Measurements from ENCODE around the gene TOM1. TPM values are rescaled to one million over a fixed set of nuclear protein-coding genes. Genes with fewer than 3 reads are reported as not detected.

The TOM1 gene
- 10 to 100 TPM; 24.5 to 31.2 (median 26.2) TPM for polyA plus RNA-seq

GRCh38 chr22:35299673-35300499 lies at the start of gene TOM1:
TSS of gene TOM1 (plus strand) at chr22:35299894. CDS start at chr22:35299929, 35 bp downstream.
- DNase-seq: peak; percentile 98 to 99 (median 98)
- H3K27ac Mint-ChIP-seq: peak within 1 kb of the TSS; percentile 93 to 99 (median 98)

DNA sequence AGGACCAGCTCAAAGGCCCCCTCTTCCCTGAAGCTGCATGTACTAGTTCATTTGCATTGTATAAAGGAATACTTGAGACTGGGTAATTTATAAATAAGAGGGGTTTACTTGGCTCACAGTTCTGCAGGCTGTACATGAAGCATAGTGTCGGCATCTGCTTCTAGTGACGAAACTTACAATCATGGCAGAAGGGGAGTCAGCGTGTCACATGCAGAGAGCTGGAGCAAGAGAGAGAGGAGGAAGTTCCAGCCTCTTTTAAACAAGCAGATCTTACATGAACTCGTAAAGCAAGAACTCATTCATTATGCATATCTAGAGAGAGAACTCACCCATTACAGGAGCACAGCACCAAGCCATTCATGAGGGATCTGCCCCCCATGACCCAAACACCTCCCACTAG lies 49.5 kb upstream of the TOM1 start:
- peaks cover 1 to 9% (median 4%) of the 10 kb centered on the region in 3 donors for H3K27me3 Mint-ChIP-seq (ENCODE audit: low read depth in 3 of 3)
- H3K27ac Mint-ChIP-seq: no peak overlapping the region
- no peaks in the 10 kb centered on the region for H3K36me3 Mint-ChIP-seq
- H3K9me3 Mint-ChIP-seq: no peaks in the 10 kb centered on the region
- DNase-seq: no peak
- no peaks in the 10 kb centered on the region for H3K4me1 Mint-ChIP-seq
- H3K4me3 Mint-ChIP-seq: no peak overlapping the region

More at GRCh38 chr22:35299673-35300499, at the start of gene TOM1:
- Mint-ChIP-seq H3K4me3 (peak within 1 kb of the TSS; percentile 96 to 99 (median 97)), H3K27me3 (ENCODE audit: low read depth in 3 of 3) (peaks cover 8 to 16% (median 10%) of the 10 kb centered on the region in 3 donors), H3K36me3 (peaks cover 0 to 3% (median 0%) of the 10 kb centered on the region in 3 donors), H3K4me1 (peaks cover 20 to 28% of the 10 kb centered on the region in 2 donors), H3K9me3 (no peaks in the 10 kb centered on the region)

GRCh38 chr22:35253946-35254345 lies 45.7 kb upstream of the TOM1 start:
- peaks cover 18 to 20% of the 10 kb centered on the region in 2 donors for H3K4me1 Mint-ChIP-seq
- H3K9me3 Mint-ChIP-seq: no peaks in the 10 kb centered on the region
- DNase-seq: no peak
- peaks cover 7 to 11% (median 9%) of the 10 kb centered on the region in 3 donors for H3K27me3 Mint-ChIP-seq (ENCODE audit: low read depth in 3 of 3)
- no peaks in the 10 kb centered on the region for H3K36me3 Mint-ChIP-seq
- no peak overlapping the region for H3K4me3 Mint-ChIP-seq
- H3K27ac Mint-ChIP-seq: no peak overlapping the region

DNA sequence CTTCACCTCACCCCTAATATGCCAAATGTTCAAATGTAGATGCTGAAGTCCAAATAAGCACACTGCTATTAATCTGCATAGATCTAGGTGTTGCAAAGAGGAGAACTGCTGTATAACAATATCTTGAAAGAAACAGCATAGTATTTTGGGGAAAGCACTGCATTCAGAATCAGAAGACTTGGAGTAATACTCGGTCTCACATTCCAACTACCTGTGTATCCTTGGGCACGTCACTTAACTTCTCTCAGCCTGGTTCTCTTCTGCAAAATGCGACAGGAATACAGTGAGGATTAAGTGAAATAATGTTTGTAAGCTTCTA lies 42.7 kb upstream of the TOM1 start:
- no peaks in the 10 kb centered on the region for H3K9me3 Mint-ChIP-seq
- peaks cover 18 to 30% of the 10 kb centered on the region in 2 donors for H3K4me1 Mint-ChIP-seq
- H3K4me3 Mint-ChIP-seq: peak overlapping the region; percentile 90 to 94 (median 93)
- no peaks in the 10 kb centered on the region for H3K36me3 Mint-ChIP-seq
- H3K27ac Mint-ChIP-seq: peak overlapping the region; percentile 84 to 96 (median 96)
- H3K27me3 Mint-ChIP-seq (ENCODE audit: low read depth in 3 of 3): peaks cover 7 to 9% (median 9%) of the 10 kb centered on the region in 3 donors
- no peak for DNase-seq

GRCh38 chr22:35257321-35258190 lies 42.1 kb upstream of the TOM1 start, which contains the start of gene HMGXB4:
TSS of gene HMGXB4 (plus strand) at chr22:35257493. CDS start at chr22:35262391, 4,898 bp downstream.
- no peaks in the 10 kb centered on the region for H3K36me3 Mint-ChIP-seq

GRCh38 chr22:35258191-35258988 lies 41.3 kb upstream of the TOM1 start:
- no peak for DNase-seq

More at GRCh38 chr22:35257321-35258190, 42.1 kb upstream of the TOM1 start, which contains the start of gene HMGXB4:
- Mint-ChIP-seq H3K27ac (peak within 1 kb of the TSS; percentile 84 to 96 (median 96)), H3K27me3 (ENCODE audit: low read depth in 3 of 3) (peaks cover 7 to 9% (median 9%) of the 10 kb centered on the region in 3 donors), H3K4me3 (peak within 1 kb of the TSS; percentile 91 to 94 (median 93)), H3K4me1 (peaks cover 18 to 30% of the 10 kb centered on the region in 2 donors), H3K9me3 (no peaks in the 10 kb centered on the region)
- peak; percentile 84 to 88 (median 87) for DNase-seq

DNA sequence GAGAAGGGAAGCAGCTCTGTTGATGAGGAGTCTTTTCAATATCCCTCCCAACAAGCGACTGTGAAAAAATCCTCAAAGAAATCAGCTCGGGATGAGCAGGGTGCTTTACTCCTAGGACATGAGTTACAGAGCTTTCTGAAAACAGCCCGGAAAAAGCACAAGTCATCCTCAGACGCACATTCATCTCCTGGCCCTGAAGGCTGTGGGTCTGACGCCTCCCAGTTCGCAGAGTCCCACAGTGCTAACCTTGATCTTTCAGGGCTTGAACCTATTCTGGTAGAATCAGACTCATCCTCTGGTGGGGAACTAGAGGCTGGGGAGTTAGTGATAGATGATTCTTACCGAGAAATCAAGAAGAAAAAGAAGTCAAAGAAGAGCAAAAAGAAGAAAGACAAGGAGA lies 34.7 kb upstream of the TOM1 start:
- Mint-ChIP-seq H3K36me3 (peaks cover 25 to 46% (median 32%) of the 10 kb centered on the region in 3 donors), H3K27ac (no peak overlapping the region), H3K4me1 (no peaks in the 10 kb centered on the region), H3K4me3 (no peak overlapping the region), H3K9me3 (no peaks in the 10 kb centered on the region), H3K27me3 (ENCODE audit: low read depth in 3 of 3) (peaks cover 0 to 2% (median 0%) of the 10 kb centered on the region in 3 donors)
- DNase-seq: no peak

More at GRCh38 chr22:35258191-35258988, 41.3 kb upstream of the TOM1 start:
- Mint-ChIP-seq H3K4me3 (peak overlapping the region; percentile 88 to 93 (median 92)), H3K27ac (peak overlapping the region; percentile 83 to 95 (median 92)), H3K9me3 (no peaks in the 10 kb centered on the region), H3K36me3 (peaks cover 0 to 6% (median 0%) of the 10 kb centered on the region in 3 donors), H3K4me1 (peaks cover 18 to 30% of the 10 kb centered on the region in 2 donors), H3K27me3 (ENCODE audit: low read depth in 3 of 3) (peaks cover 7 to 9% (median 9%) of the 10 kb centered on the region in 3 donors)

GRCh38 chr22:35266277-35266676 lies 33.4 kb upstream of the TOM1 start:
- DNase-seq: no peak
- Mint-ChIP-seq H3K27ac (no peak overlapping the region), H3K4me1 (no peaks in the 10 kb centered on the region), H3K36me3 (peaks cover 25 to 49% (median 32%) of the 10 kb centered on the region in 3 donors), H3K27me3 (ENCODE audit: low read depth in 3 of 3) (peaks cover 0 to 2% (median 0%) of the 10 kb centered on the region in 3 donors), H3K9me3 (no peaks in the 10 kb centered on the region), H3K4me3 (no peak overlapping the region)

DNA sequence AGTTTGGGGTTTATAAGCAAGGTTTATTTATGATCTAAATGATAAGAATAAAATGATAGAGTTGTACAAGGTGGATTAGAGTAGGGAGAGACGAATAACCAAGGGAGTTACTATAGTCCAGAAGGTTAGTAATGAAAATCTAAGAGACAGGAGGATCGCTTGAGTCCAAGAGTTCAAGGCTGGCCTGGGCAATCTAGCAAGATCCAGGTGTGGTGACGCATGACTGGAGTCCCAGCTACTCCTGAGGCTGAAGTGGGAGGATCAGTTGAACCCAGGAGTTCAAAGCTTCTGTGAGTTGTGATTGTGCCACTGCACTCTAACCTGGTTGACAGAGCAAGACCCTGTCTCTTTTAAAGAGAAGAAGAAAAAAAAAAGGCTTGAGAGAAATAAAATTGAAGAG lies 30.1 kb upstream of the TOM1 start:
- Mint-ChIP-seq H3K36me3 (peaks cover 20 to 40% (median 23%) of the 10 kb centered on the region in 3 donors), H3K27ac (no peak overlapping the region)

DNA sequence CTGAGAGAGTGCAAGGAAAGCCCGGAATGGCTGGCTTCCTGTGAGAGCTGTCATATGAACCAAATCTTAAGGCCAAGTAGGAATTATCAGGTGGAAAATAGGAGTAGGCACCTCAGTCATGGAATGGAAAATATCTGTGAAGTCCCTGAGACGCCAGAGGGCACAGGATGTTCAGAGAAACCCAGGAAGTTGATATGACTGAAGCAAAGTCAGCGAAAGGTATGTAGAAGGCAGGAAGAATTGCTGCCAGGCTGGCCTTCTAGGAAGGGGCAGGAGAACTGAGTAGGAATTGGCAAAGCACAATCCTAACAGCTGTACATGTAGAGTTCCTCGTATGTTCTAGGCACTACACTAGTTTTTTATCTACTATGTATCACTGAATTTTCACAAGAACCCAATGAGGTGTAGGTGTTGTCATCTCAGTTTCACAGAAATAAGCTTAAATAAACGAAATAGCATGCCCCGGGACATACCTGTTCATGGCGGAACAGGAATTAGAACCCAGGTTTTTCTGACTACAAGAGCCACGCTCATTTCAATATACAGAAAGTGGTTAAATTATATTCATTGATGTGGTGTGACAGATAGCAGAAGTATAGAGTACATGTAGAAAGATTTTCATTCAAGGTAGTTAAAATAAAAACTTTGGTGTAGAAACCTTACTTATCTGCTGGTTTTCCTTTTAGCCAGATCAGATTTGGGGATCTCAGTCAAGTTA lies 25.4 kb upstream of the TOM1 start:
- Mint-ChIP-seq H3K27me3 (ENCODE audit: low read depth in 3 of 3) (peaks cover 0 to 1% (median 0%) of the 10 kb centered on the region in 3 donors), H3K4me3 (no peak overlapping the region), H3K36me3 (peaks cover 4 to 25% (median 8%) of the 10 kb centered on the region in 3 donors), H3K4me1 (peaks cover 4 to 8% of the 10 kb centered on the region in 2 donors), H3K27ac (peak overlapping the region in 1 of 6 donors; percentile 23), H3K9me3 (no peaks in the 10 kb centered on the region)
- no peak for DNase-seq

More for the DNA sequence above, 30.1 kb upstream of the TOM1 start:
- Mint-ChIP-seq H3K27me3 (ENCODE audit: low read depth in 3 of 3) (peaks cover 0 to 2% (median 0%) of the 10 kb centered on the region in 3 donors), H3K9me3 (no peaks in the 10 kb centered on the region), H3K4me1 (peaks cover 4 to 8% of the 10 kb centered on the region in 2 donors), H3K4me3 (no peak overlapping the region)
- DNase-seq: no peak

DNA sequence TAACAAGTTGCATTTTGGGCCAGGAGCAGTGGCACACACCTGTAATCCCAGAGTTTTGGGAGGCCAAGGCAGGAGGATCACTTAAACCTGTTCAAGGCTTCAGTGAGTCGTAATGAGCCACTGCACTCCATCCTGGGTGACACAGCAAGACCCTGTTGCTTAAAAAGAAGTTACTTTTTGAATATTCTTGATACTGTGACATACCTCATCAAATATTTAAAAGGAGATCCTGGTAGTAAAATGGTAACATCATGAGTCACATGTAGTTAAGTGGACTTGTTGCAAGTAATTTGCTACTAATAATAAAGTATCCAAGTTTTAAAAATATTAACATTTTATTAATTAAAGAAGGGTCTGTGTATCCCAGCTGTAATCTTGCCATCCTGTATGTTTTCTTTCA lies 24.1 kb upstream of the TOM1 start:
- Mint-ChIP-seq H3K4me1 (peaks cover 5 to 8% of the 10 kb centered on the region in 2 donors), H3K4me3 (no peak overlapping the region), H3K27ac (no peak overlapping the region), H3K9me3 (no peaks in the 10 kb centered on the region), H3K27me3 (ENCODE audit: low read depth in 3 of 3) (peaks cover 0 to 1% (median 0%) of the 10 kb centered on the region in 3 donors), H3K36me3 (peaks cover 4 to 20% (median 17%) of the 10 kb centered on the region in 3 donors)
- no peak for DNase-seq

DNA sequence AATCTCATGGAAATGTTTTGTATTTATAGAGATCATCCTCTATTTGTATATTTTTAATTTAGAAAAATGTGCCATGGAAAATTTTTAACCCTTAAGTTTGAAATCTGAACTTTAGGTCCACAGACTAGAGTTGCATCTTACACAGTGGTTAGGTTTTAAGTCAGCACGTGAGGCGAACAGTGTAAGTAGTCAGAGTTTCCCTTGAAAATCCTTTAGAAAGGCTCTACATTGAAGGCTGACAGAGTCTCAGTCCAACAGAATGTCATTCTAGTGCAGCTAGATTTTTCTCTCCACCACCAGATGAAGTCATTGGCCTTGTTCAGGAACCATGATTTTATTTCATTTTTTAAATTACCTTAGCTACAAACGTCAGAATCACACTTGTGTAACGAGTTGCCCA lies 23.7 kb upstream of the TOM1 start:
- Mint-ChIP-seq H3K9me3 (no peaks in the 10 kb centered on the region), H3K4me1 (peaks cover 5 to 8% of the 10 kb centered on the region in 2 donors), H3K27me3 (ENCODE audit: low read depth in 3 of 3) (peaks cover 0 to 1% (median 0%) of the 10 kb centered on the region in 3 donors), H3K27ac (no peak overlapping the region), H3K4me3 (no peak overlapping the region), H3K36me3 (peaks cover 4 to 20% (median 18%) of the 10 kb centered on the region in 3 donors)
- no peak for DNase-seq
